AG04450 (cell line): ENCODE results near the gene RPL21. TPM values are rescaled to one million over a fixed set of nuclear protein-coding genes. Genes with fewer than 3 reads are reported as not detected.
A peak's percentile ranks its signal among the peaks of the same experiment; 100 is the strongest.

ENCODE experiments used
- CTCF ChIA-PET: fragments of 300-600, 350-600 bp; formaldehyde crosslinking; extraction: SDS; loops from one replicate; lab custom pipeline; 2022; ENCODE audit warnings: antibody characterized with exemption, inconsistent platforms; lab: Charles Lee
- POLR2A ChIA-PET: fragments of 350-600 bp; formaldehyde crosslinking; extraction: SDS; loops from one replicate; lab custom pipeline; 2021; ENCODE audit warnings: antibody characterized with exemption, inconsistent platforms; lab: Yijun Ruan, JAX
- DNase-seq: peaks from one replicate; pipeline ENCODE4 v3.0.0-alpha.2; 2011; ENCODE audit warnings: low read depth, low spot score
- H3K27ac ChIP-seq: one replicate; pipeline ENCODE4 v1.5.1; 2012; ENCODE audit warnings: low read depth, low read length, control low read depth
- H3K27me3 ChIP-seq: one replicate; pipeline ENCODE4 v1.6.0; 2012; ENCODE audit warnings: low read length; ENCODE audit not compliant: control insufficient read depth, insufficient read depth
- H3K4me3 ChIP-seq: 2 replicates; pipeline ENCODE4 v1.5.1; 2011; ENCODE audit warnings: mild to moderate bottlenecking, low read depth, low read length, control low read depth
- H3K9me3 ChIP-seq: 2 replicates; pipeline ENCODE4 v1.5.1; 2012; ENCODE audit warnings: low read length; ENCODE audit not compliant: control insufficient read depth, insufficient read depth
- polyA minus RNA-seq: library from RNA; depleted of rRNA, polyadenylated mRNA; stranded (reverse); fragments of >200 nt; gene quantifications from 2 replicates; pipeline ENCODE4 v1.2.3, GENCODE V29; 2011; rRNA and poly(A)+ RNA removed
- polyA plus RNA-seq: library from polyadenylated mRNA; depleted of rRNA; stranded (reverse); fragments of >200 nt; gene quantifications from 2 replicates; pipeline ENCODE4 v1.2.3, GENCODE V29; 2011; rRNA removed
- TF ChIP-seq, protein P1 (sequence below): IDR thresholded peaks from 2 replicates; pipeline ENCODE4 v1.5.1; 2011; ENCODE audit warnings: low read depth, low read length, control low read depth, inconsistent platforms

RPL21 gene
- polyA plus RNA-seq: 1,747 and 1,942 TPM in 2 replicates
- polyA minus RNA-seq: 63.3 and 118 TPM in 2 replicates

DNA sequence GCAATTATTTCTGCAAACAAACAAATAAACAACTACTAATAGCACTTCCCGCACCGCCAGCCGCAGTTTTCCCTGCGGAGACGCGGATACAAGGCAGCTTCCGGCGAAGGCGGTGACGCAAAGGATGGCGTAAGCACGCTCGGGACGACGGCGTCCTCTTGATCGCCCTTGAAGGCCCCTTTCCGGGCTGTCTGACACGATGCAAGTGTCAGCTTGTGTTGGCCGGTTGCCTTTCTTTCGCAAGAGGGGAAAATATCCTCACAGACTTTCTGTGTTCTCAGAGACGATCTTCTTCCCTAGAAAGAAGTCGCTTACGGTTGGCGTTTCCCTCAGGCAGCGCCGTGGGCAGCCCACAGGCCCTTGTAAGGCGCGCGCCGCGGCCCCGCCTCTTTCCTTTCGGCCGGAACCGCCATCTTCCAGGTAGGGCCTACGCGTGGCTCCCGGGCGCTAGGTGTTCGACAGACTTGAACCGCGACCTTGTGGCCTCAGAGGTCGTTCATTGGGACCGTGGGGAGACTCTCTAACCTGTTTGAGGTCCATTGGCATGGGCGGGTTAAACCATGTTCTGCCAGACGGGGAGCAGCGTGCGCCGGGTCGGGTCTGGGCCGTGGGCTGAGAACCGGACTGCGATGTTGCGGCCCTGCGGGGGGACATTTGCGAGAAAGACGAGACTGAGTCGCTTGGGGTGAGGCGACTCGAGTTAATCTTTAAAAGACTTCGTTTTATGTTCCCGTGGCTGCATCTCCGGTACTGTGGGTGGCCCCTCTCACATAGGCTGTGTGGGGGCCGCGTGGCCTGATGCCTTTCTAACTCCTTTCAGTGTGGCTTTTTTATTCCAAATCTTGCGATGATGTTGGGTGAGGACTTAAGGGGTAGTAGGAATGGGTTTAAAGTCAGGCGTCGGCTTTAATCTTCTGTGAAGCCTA is at the start of gene RPL21:
TSS of gene RPL21 (plus strand) at position 393 of the 926 bp plus-strand sequence. CDS start 2,219 bp downstream, outside the sequence.
- no peaks in the 10 kb centered on the region; the same call in 1 of the 2 replicates for H3K9me3 ChIP-seq
- DNase-seq: peak; percentile 94
- POLR2A ChIA-PET: interaction anchor here (0.6 to 1.1 kb wide), 12 partner anchors 13 to 887 kb away, joined by 3 to 6 read pairs (median 4); partner anchors contain the start of gene RASL11A
- peak within 1 kb of the TSS; percentile 98 for H3K4me3 ChIP-seq
- no peaks in the 10 kb centered on the region for H3K27me3 ChIP-seq
- CTCF ChIA-PET: interaction anchor here (1.0 kb wide), 1 partner anchor 19 kb away, joined by 3 read pairs; the partner anchor contains the start of gene RASL11A
- peak within 1 kb of the TSS; percentile 98 for H3K27ac ChIP-seq
- TF ChIP-seq, protein P1, sequence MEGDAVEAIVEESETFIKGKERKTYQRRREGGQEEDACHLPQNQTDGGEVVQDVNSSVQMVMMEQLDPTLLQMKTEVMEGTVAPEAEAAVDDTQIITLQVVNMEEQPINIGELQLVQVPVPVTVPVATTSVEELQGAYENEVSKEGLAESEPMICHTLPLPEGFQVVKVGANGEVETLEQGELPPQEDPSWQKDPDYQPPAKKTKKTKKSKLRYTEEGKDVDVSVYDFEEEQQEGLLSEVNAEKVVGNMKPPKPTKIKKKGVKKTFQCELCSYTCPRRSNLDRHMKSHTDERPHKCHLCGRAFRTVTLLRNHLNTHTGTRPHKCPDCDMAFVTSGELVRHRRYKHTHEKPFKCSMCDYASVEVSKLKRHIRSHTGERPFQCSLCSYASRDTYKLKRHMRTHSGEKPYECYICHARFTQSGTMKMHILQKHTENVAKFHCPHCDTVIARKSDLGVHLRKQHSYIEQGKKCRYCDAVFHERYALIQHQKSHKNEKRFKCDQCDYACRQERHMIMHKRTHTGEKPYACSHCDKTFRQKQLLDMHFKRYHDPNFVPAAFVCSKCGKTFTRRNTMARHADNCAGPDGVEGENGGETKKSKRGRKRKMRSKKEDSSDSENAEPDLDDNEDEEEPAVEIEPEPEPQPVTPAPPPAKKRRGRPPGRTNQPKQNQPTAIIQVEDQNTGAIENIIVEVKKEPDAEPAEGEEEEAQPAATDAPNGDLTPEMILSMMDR: no peak

DNA sequence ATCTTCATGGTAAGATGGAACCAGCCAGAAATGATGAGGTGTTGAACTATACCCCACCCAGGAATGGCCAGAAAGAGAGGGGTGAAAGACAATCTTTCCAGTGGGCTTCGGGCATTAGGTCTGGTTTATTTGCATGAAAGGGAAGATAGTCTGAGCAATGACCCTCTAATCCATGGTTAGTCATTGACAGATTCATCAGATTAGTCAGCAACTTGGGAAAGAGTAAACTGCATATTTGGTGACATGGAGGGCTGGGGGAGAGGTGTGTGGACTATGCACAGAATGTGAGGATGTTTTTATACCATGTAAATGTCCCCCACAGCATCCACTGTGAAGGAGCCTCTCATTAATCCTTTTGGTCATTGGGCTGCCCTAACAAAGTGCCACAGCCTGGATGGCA is 49.7 kb upstream of the RPL21 start:
- H3K9me3 ChIP-seq: peaks cover 4% of the 10 kb centered on the region; the same call in 1 of the 2 replicates
- no peak overlapping the region for H3K27ac ChIP-seq
- TF ChIP-seq, protein P1: no peak
- no peaks in the 10 kb centered on the region for H3K27me3 ChIP-seq
- ChIA-PET POLR2A (no interaction called here), CTCF (no interaction called here)
- no peak overlapping the region for H3K4me3 ChIP-seq
- DNase-seq: no peak

DNA sequence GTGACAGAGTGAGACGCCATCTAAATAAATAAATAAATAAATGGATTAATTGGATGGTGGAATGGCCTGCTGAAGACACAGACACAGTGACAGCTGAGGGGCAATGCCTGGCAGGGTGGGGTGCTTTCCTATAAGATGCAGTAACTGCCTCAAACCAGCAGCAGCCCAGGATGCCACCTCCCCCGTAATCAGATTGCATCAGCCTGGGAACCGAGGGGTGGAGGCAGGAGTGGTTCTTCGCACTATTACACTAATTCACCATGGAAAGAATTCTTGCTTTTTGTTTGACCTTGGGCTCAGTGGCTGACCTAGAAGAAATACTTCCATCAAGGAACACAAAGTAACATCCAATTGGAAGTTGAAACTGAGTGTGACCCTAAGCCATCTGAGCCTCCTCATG is 48.2 kb upstream of the RPL21 start:
- Histone ChIP-seq H3K27me3 (no peaks in the 10 kb centered on the region), H3K9me3 (no peaks in the 10 kb centered on the region), H3K27ac (no peak overlapping the region), H3K4me3 (no peak overlapping the region)
- CTCF ChIA-PET: interaction anchor here (1.5 kb wide), 1 partner anchor 8 kb away, joined by 3 read pairs; no protein-coding TSS in a partner anchor
- DNase-seq: no peak
- TF ChIP-seq, protein P1: no peak
- POLR2A ChIA-PET: no interaction called here

DNA sequence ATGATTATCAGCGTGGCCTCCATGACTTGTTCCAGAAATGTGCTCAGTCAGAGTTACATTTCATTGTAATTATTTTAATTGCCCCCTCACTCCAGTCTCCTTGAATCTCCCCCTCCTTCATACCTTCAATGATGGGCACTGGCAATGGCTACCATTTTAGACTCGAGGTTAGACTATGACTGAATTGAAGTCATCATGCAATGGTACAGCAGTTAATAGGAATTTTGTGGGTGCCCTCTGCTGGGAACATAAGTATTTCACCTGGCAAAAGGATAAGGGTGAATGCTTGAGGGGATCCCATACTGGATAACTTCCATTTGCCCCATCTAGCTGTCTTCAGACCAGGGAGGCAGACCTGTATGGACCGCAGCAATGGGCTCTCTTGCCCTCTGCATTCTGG is 47.5 kb upstream of the RPL21 start:
- ChIA-PET POLR2A (no interaction called here), CTCF (interaction anchor here (1.5 kb wide), 1 partner anchor 9 kb away, joined by 3 read pairs; no protein-coding TSS in a partner anchor)
- no peaks in the 10 kb centered on the region for H3K9me3 ChIP-seq
- DNase-seq: no peak
- no peak overlapping the region for H3K27ac ChIP-seq
- TF ChIP-seq, protein P1: peak; percentile 30
- H3K27me3 ChIP-seq: no peaks in the 10 kb centered on the region
- H3K4me3 ChIP-seq: no peak overlapping the region
